ENCODE results near the gene TRIM69. TPM values are rescaled to one million over a fixed set of nuclear protein-coding genes. Genes with fewer than 3 reads are reported as not detected.
A peak's percentile ranks its signal among the peaks of the same experiment; 100 is the strongest.

TRIM69 gene
- total and polyA plus RNA-seq, 3 experiments from 2014 or later, result 37.0 to 73.8 (median 70.8) TPM

GRCh38 chr15:44794072-44794471, 57.7 kb downstream of the TRIM69 start:
- H3K36me3 ChIP-seq (ENCODE audit: insufficient read depth, low read length), result no peaks in the 10 kb centered on the region
- no peak overlapping the region for H3K4me3 Mint-ChIP-seq
- DNase-seq, result no peak
- POLR2A ChIA-PET, result no interaction called here
- H3K27ac Mint-ChIP-seq, result no peak overlapping the region
- H3K36me3 Mint-ChIP-seq, result no peaks in the 10 kb centered on the region
- H3K4me1 Mint-ChIP-seq, result peaks cover 0 to 5% (median 4%) of the 10 kb centered on the region in 3 donors
- no peaks in the 10 kb centered on the region for H3K4me1 ChIP-seq (ENCODE audit: insufficient read depth, low read length)
- H3K4me3 ChIP-seq (ENCODE audit: low read length), result no peak overlapping the region
- H3K27ac ChIP-seq (ENCODE audit: low read depth, low read length), result no peak overlapping the region
- H3K27me3 Mint-ChIP-seq, result peaks cover 13 to 14% of the 10 kb centered on the region in 2 donors
- no peaks in the 10 kb centered on the region for H3K9me3 ChIP-seq (ENCODE audit: low read length)
- no peaks in the 10 kb centered on the region for H3K9me3 Mint-ChIP-seq
- no peaks in the 10 kb centered on the region for H3K27me3 ChIP-seq (ENCODE audit: insufficient read depth, low read length, poor library complexity, severe bottlenecking)
- CTCF ChIA-PET, result interaction anchor here (1.8 kb wide), 1 partner anchor 210 kb away, joined by 4 read pairs; no protein-coding TSS in a partner anchor

GRCh38 chr15:44796508-44796907, 60.2 kb downstream of the TRIM69 start:
- H3K36me3 ChIP-seq (ENCODE audit: insufficient read depth, low read length), result no peaks in the 10 kb centered on the region
- peaks cover 0 to 1% (median 0%) of the 10 kb centered on the region in 5 donors for H3K9me3 Mint-ChIP-seq
- DNase-seq, result no peak
- H3K4me1 Mint-ChIP-seq, result no peaks in the 10 kb centered on the region
- H3K9me3 ChIP-seq (ENCODE audit: low read length), result no peaks in the 10 kb centered on the region
- H3K4me3 Mint-ChIP-seq, result no peak overlapping the region
- no peaks in the 10 kb centered on the region for H3K4me1 ChIP-seq (ENCODE audit: insufficient read depth, low read length)
- POLR2A ChIA-PET, result no interaction called here
- no peaks in the 10 kb centered on the region for H3K36me3 Mint-ChIP-seq
- peaks cover 13 to 14% of the 10 kb centered on the region in 2 donors for H3K27me3 Mint-ChIP-seq
- CTCF ChIA-PET, result no interaction called here
- H3K27ac ChIP-seq (ENCODE audit: low read depth, low read length), result no peak overlapping the region
- no peaks in the 10 kb centered on the region for H3K27me3 ChIP-seq (ENCODE audit: insufficient read depth, low read length, poor library complexity, severe bottlenecking)
- no peak overlapping the region for H3K27ac Mint-ChIP-seq
- no peak overlapping the region for H3K4me3 ChIP-seq (ENCODE audit: low read length)

GRCh38 chr15:44798826-44799225, 62.5 kb downstream of the TRIM69 start:
- H3K9me3 ChIP-seq (ENCODE audit: low read length), result no peaks in the 10 kb centered on the region
- H3K4me3 ChIP-seq (ENCODE audit: low read length), result no peak overlapping the region
- peak overlapping the region in 1 of 8 donors; percentile 26 for H3K27ac Mint-ChIP-seq
- no peaks in the 10 kb centered on the region for H3K4me1 Mint-ChIP-seq
- POLR2A ChIA-PET, result interaction anchor here (0.6 kb wide), 1 partner anchor 48 kb away, joined by 13 read pairs; no protein-coding TSS in a partner anchor
- H3K27me3 ChIP-seq (ENCODE audit: insufficient read depth, low read length, poor library complexity, severe bottlenecking), result no peaks in the 10 kb centered on the region
- H3K4me3 Mint-ChIP-seq, result no peak overlapping the region
- H3K9me3 Mint-ChIP-seq, result peaks cover 0 to 1% (median 0%) of the 10 kb centered on the region in 5 donors
- H3K27ac ChIP-seq (ENCODE audit: low read depth, low read length), result no peak overlapping the region
- no peaks in the 10 kb centered on the region for H3K36me3 ChIP-seq (ENCODE audit: insufficient read depth, low read length)
- no peaks in the 10 kb centered on the region for H3K36me3 Mint-ChIP-seq
- CTCF ChIA-PET, result interaction anchor here (1.0 to 1.3 kb wide), 2 partner anchors 61 to 246 kb away, joined by 3 to 5 read pairs; no protein-coding TSS in a partner anchor
- H3K4me1 ChIP-seq (ENCODE audit: insufficient read depth, low read length), result no peaks in the 10 kb centered on the region
- no peak for DNase-seq
- peaks cover 5 to 13% of the 10 kb centered on the region in 2 donors for H3K27me3 Mint-ChIP-seq

- Mint-ChIP-seq H3K4me3 (no peak overlapping the region), H3K27me3 (peaks cover 8 to 18% of the 10 kb centered on the region in 2 donors), H3K36me3 (no peaks in the 10 kb centered on the region), H3K4me1 (no peaks in the 10 kb centered on the region), H3K27ac (no peak overlapping the region), H3K9me3 (peaks cover 0 to 1% (median 0%) of the 10 kb centered on the region in 5 donors)
- no peak overlapping the region for H3K27ac ChIP-seq (ENCODE audit: low read depth, low read length)
- no peak overlapping the region for H3K4me3 ChIP-seq (ENCODE audit: low read length)
- H3K4me1 ChIP-seq (ENCODE audit: insufficient read depth, low read length), result no peaks in the 10 kb centered on the region
- H3K27me3 ChIP-seq (ENCODE audit: insufficient read depth, low read length, poor library complexity, severe bottlenecking), result no peaks in the 10 kb centered on the region
- no peak for DNase-seq
- POLR2A ChIA-PET, result no interaction called here
- no peaks in the 10 kb centered on the region for H3K9me3 ChIP-seq (ENCODE audit: low read length)
- H3K36me3 ChIP-seq (ENCODE audit: insufficient read depth, low read length), result no peaks in the 10 kb centered on the region
- CTCF ChIA-PET, result interaction anchor here (1.0 kb wide), 1 partner anchor 223 kb away, joined by 3 read pairs; no protein-coding TSS in a partner anchor
Measured at GRCh38 chr15:44801364-44801763, 65.0 kb downstream of the TRIM69 start.

GRCh38 chr15:44801797-44802196, 65.5 kb downstream of the TRIM69 start:
- POLR2A ChIA-PET, result no interaction called here

GRCh38 chr15:44802336-44802735, 66.0 kb downstream of the TRIM69 start:
- no peaks in the 10 kb centered on the region for H3K9me3 ChIP-seq (ENCODE audit: low read length)
- no peaks in the 10 kb centered on the region for H3K36me3 ChIP-seq (ENCODE audit: insufficient read depth, low read length)
- DNase-seq, result no peak
- H3K27ac ChIP-seq (ENCODE audit: low read depth, low read length), result no peak overlapping the region
- H3K4me3 ChIP-seq (ENCODE audit: low read length), result no peak overlapping the region
- Mint-ChIP-seq H3K36me3 (no peaks in the 10 kb centered on the region), H3K4me1 (no peaks in the 10 kb centered on the region), H3K27me3 (peaks cover 7 to 11% of the 10 kb centered on the region in 2 donors), H3K9me3 (peaks cover 0 to 1% (median 0%) of the 10 kb centered on the region in 5 donors), H3K27ac (no peak overlapping the region), H3K4me3 (no peak overlapping the region)
- ChIA-PET CTCF (interaction anchor here (1.0 kb wide), 1 partner anchor 224 kb away, joined by 3 read pairs; no protein-coding TSS in a partner anchor), POLR2A (no interaction called here)
- no peaks in the 10 kb centered on the region for H3K27me3 ChIP-seq (ENCODE audit: insufficient read depth, low read length, poor library complexity, severe bottlenecking)
- no peaks in the 10 kb centered on the region for H3K4me1 ChIP-seq (ENCODE audit: insufficient read depth, low read length)

More at GRCh38 chr15:44801797-44802196, 65.5 kb downstream of the TRIM69 start:
- H3K36me3 Mint-ChIP-seq, result no peaks in the 10 kb centered on the region
- H3K4me1 Mint-ChIP-seq, result no peaks in the 10 kb centered on the region
- Histone ChIP-seq H3K36me3 (ENCODE audit: insufficient read depth, low read length) (no peaks in the 10 kb centered on the region), H3K4me1 (ENCODE audit: insufficient read depth, low read length) (no peaks in the 10 kb centered on the region), H3K27ac (ENCODE audit: low read depth, low read length) (no peak overlapping the region), H3K4me3 (ENCODE audit: low read length) (no peak overlapping the region), H3K9me3 (ENCODE audit: low read length) (no peaks in the 10 kb centered on the region), H3K27me3 (ENCODE audit: insufficient read depth, low read length, poor library complexity, severe bottlenecking) (no peaks in the 10 kb centered on the region)
- no peak overlapping the region for H3K4me3 Mint-ChIP-seq
- no peak overlapping the region for H3K27ac Mint-ChIP-seq
- H3K9me3 Mint-ChIP-seq, result peaks cover 0 to 1% (median 0%) of the 10 kb centered on the region in 5 donors
- H3K27me3 Mint-ChIP-seq, result peaks cover 7 to 17% of the 10 kb centered on the region in 2 donors
- CTCF ChIA-PET, result interaction anchor here (1.0 kb wide), 1 partner anchor 223 kb away, joined by 3 read pairs; no protein-coding TSS in a partner anchor
- DNase-seq, result no peak

- Mint-ChIP-seq H3K4me3 (no peak overlapping the region), H3K27ac (no peak overlapping the region), H3K36me3 (peaks cover 0 to 2% (median 0%) of the 10 kb centered on the region in 3 donors), H3K27me3 (peaks cover 5 to 7% of the 10 kb centered on the region in 2 donors), H3K4me1 (no peaks in the 10 kb centered on the region), H3K9me3 (peaks cover 0 to 1% (median 0%) of the 10 kb centered on the region in 5 donors)
- H3K4me1 ChIP-seq (ENCODE audit: insufficient read depth, low read length), result no peaks in the 10 kb centered on the region
- H3K36me3 ChIP-seq (ENCODE audit: insufficient read depth, low read length), result no peaks in the 10 kb centered on the region
- H3K4me3 ChIP-seq (ENCODE audit: low read length), result no peak overlapping the region
- no peaks in the 10 kb centered on the region for H3K27me3 ChIP-seq (ENCODE audit: insufficient read depth, low read length, poor library complexity, severe bottlenecking)
- no peak overlapping the region for H3K27ac ChIP-seq (ENCODE audit: low read depth, low read length)
- CTCF ChIA-PET, result interaction anchor here (0.9 kb wide), 1 partner anchor 207 kb away, joined by 3 read pairs; no protein-coding TSS in a partner anchor
- no peak for DNase-seq
- no peaks in the 10 kb centered on the region for H3K9me3 ChIP-seq (ENCODE audit: low read length)
- POLR2A ChIA-PET, result no interaction called here
Measured at GRCh38 chr15:44804298-44805046, 68.1 kb downstream of the TRIM69 start.

GRCh38 chr15:44808557-44808956, 72.2 kb downstream of the TRIM69 start:
- Histone ChIP-seq H3K4me1 (ENCODE audit: insufficient read depth, low read length) (no peaks in the 10 kb centered on the region), H3K9me3 (ENCODE audit: low read length) (no peaks in the 10 kb centered on the region), H3K4me3 (ENCODE audit: low read length) (no peak overlapping the region), H3K36me3 (ENCODE audit: insufficient read depth, low read length) (no peaks in the 10 kb centered on the region), H3K27me3 (ENCODE audit: insufficient read depth, low read length, poor library complexity, severe bottlenecking) (no peaks in the 10 kb centered on the region), H3K27ac (ENCODE audit: low read depth, low read length) (no peak overlapping the region)
- Mint-ChIP-seq H3K36me3 (peaks cover 0 to 2% (median 0%) of the 10 kb centered on the region in 3 donors), H3K27ac (no peak overlapping the region), H3K9me3 (no peaks in the 10 kb centered on the region), H3K4me3 (no peak overlapping the region), H3K27me3 (peaks cover 8 to 11% of the 10 kb centered on the region in 2 donors), H3K4me1 (peaks cover 0 to 6% (median 4%) of the 10 kb centered on the region in 3 donors)
- ChIA-PET CTCF (no interaction called here), POLR2A (no interaction called here)
- DNase-seq, result no peak

Measured in CD8-positive, alpha-beta memory T cell (primary cell).